Measurements from ENCODE around the gene RNASE7. TPM values are rescaled to one million over a fixed set of nuclear protein-coding genes. Genes with fewer than 3 reads are reported as not detected.

RNASE7 gene
- total RNA-seq, 1 donor from 2014 or later: 12.1 TPM

DNA sequence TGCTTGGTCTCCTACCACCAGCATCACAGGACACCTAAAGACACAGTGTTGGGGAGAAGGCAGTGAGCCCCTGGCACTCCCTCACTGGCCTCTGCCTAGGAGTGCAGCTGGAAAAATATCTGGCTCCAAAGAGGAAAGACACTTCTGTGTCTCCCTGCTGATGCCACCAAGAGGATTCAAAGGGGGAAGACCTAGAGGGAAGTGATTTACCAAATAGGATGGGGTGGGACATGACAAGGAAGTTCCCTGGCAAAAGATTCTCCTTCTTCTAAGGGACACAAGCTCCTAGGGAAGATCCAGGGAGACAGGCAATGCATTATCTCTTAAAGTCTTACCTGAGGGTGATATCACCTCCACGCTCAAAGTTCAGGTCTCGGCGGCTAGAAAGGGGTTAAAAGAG lies 23.4 kb upstream of the RNASE7 start:
- DNase-seq (ENCODE audit: low read depth) (no peak), FAIRE-seq (no peak)
- Histone ChIP-seq H3K27me3 (ENCODE audit: control insufficient read depth, insufficient read depth, low read length) (peaks cover 11% of the 10 kb centered on the region), H3K36me3 (ENCODE audit: control insufficient read depth, insufficient read depth, low read length) (no peaks in the 10 kb centered on the region), H3K4me3 (ENCODE audit: low read depth, low read length) (no peak overlapping the region)
- TF ChIP-seq, protein P1, sequence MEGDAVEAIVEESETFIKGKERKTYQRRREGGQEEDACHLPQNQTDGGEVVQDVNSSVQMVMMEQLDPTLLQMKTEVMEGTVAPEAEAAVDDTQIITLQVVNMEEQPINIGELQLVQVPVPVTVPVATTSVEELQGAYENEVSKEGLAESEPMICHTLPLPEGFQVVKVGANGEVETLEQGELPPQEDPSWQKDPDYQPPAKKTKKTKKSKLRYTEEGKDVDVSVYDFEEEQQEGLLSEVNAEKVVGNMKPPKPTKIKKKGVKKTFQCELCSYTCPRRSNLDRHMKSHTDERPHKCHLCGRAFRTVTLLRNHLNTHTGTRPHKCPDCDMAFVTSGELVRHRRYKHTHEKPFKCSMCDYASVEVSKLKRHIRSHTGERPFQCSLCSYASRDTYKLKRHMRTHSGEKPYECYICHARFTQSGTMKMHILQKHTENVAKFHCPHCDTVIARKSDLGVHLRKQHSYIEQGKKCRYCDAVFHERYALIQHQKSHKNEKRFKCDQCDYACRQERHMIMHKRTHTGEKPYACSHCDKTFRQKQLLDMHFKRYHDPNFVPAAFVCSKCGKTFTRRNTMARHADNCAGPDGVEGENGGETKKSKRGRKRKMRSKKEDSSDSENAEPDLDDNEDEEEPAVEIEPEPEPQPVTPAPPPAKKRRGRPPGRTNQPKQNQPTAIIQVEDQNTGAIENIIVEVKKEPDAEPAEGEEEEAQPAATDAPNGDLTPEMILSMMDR (IDR thresholded peaks at IDR 0.05; ENCODE audit: insufficient read depth, low read length, severe bottlenecking): no peak

DNA sequence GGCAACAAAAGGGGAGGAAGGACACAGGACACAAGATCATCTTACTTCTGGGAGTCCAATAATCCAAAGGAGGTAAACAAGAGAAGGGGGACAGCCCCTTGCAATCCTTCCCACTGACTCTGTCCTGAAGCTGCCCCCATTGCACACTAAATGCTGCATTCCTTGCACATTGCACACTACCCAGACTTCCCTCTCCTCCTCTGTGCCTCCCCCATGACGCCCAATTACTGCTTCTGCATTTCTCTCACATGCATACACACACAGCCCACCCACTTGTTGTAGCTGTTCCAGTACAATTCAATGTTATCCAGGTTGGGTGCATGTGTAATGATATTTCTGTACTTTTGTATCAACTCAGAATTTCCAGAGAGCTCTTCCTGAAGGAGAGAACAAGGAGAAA lies 22.8 kb upstream of the RNASE7 start:
- TF ChIP-seq, protein P1 (IDR thresholded peaks at IDR 0.05; ENCODE audit: insufficient read depth, low read length, severe bottlenecking): no peak
- FAIRE-seq (no peak), DNase-seq (ENCODE audit: low read depth) (no peak)
- H3K4me3 ChIP-seq (ENCODE audit: low read depth, low read length): no peak overlapping the region
- H3K27me3 ChIP-seq (ENCODE audit: control insufficient read depth, insufficient read depth, low read length): peaks cover 17% of the 10 kb centered on the region
- no peaks in the 10 kb centered on the region for H3K36me3 ChIP-seq (ENCODE audit: control insufficient read depth, insufficient read depth, low read length)

- Histone ChIP-seq H3K27me3 (ENCODE audit: control insufficient read depth, insufficient read depth, low read length) (peaks cover 18% of the 10 kb centered on the region), H3K36me3 (ENCODE audit: control insufficient read depth, insufficient read depth, low read length) (no peaks in the 10 kb centered on the region), H3K4me3 (ENCODE audit: low read depth, low read length) (no peak overlapping the region)
- DNase-seq (ENCODE audit: low read depth): no peak
- no peak for FAIRE-seq
- TF ChIP-seq, protein P1 (IDR thresholded peaks at IDR 0.05; ENCODE audit: insufficient read depth, low read length, severe bottlenecking): no peak
Observed at GRCh38 chr14:21020977-21021545, 21.1 kb upstream of the RNASE7 start.

GRCh38 chr14:21022686-21023085 lies 19.5 kb upstream of the RNASE7 start:
- H3K4me3 ChIP-seq (ENCODE audit: low read depth, low read length): no peak overlapping the region
- TF ChIP-seq, protein P1 (IDR thresholded peaks at IDR 0.05; ENCODE audit: insufficient read depth, low read length, severe bottlenecking): no peak
- H3K27me3 ChIP-seq (ENCODE audit: control insufficient read depth, insufficient read depth, low read length): peaks cover 18% of the 10 kb centered on the region
- FAIRE-seq: no peak
- no peaks in the 10 kb centered on the region for H3K36me3 ChIP-seq (ENCODE audit: control insufficient read depth, insufficient read depth, low read length)
- no peak for DNase-seq (ENCODE audit: low read depth)

GRCh38 chr14:21023174-21023573 lies 19.0 kb upstream of the RNASE7 start:
- no peak for FAIRE-seq
- TF ChIP-seq, protein P1 (IDR thresholded peaks at IDR 0.05; ENCODE audit: insufficient read depth, low read length, severe bottlenecking): no peak
- no peaks in the 10 kb centered on the region for H3K36me3 ChIP-seq (ENCODE audit: control insufficient read depth, insufficient read depth, low read length)
- peaks cover 18% of the 10 kb centered on the region for H3K27me3 ChIP-seq (ENCODE audit: control insufficient read depth, insufficient read depth, low read length)
- no peak overlapping the region for H3K4me3 ChIP-seq (ENCODE audit: low read depth, low read length)
- DNase-seq (ENCODE audit: low read depth): no peak

Measured in bronchial epithelial cell (primary cell).